Measurements from ENCODE around the gene GPR78.

The GPR78 gene

DNA sequence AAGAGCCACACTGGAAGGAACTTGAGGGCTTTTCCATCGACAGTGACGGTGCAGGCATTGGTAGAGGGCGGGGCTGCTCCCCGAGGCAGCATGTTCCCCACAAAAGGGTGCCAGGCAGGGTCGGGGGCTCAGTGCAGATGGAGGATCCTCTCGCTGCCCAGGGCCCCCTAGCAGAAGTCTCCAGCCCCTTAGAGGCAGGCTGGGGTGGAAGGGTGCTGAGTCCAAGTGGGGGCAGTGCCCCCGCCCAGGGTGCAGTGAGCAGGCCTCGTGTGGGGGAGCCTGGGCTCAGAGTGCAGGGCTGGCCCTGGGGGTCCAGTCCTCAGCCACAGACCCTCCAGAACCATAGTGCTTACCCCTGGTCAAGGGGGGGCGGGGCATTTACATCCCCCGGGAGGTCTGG, 21.4 kb downstream of the GPR78 start:
- FAIRE-seq: no peak

- FAIRE-seq: no peak
Measured at GRCh38 chr4:8602686-8603430, 22.7 kb downstream of the GPR78 start.

DNA sequence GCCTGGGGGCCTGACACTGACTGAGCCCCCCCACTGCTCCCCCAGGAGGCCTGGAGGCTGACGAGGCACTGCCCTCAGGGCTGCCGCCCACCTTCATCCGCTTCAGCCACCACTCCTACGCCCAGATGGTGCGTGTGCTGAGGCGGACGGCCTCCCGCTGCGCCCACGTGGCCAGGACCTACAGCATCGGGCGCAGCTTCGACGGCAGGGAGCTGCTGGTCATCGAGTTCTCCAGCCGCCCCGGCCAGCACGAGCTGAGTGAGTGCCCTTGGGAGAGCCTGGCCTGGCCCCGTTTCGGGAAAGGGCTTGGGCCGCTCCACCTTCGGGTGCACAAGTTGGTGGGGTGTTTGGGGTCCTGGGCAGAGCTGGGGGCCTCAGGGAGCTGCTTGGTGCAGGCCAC, 23.7 kb downstream of the GPR78 start:
- FAIRE-seq: no peak

- no peak for FAIRE-seq
Measured at GRCh38 chr4:8605289-8605688, 25.1 kb downstream of the GPR78 start.

- no peak for FAIRE-seq
Measured at GRCh38 chr4:8606476-8606875, 26.3 kb downstream of the GPR78 start.

DNA sequence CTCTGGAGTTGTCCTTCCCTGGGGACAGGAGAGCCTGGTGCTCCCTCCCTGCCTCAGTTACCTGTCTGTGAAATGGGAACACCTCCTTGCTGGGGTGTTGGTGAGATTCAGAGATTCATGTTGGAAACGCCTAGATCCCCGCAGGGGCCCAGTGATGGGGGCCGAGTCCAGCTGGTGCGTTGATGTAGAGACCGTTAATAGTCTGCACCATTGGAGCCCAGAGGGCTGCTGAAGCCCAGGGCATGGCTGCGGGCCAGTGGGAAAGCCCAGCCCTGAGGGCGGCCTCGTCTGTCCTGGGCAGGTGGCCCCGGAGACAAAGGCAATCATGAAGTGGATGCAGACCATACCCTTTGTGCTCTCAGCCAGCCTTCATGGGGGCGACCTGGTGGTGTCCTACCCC, 26.8 kb downstream of the GPR78 start:
- FAIRE-seq: no peak

DNA sequence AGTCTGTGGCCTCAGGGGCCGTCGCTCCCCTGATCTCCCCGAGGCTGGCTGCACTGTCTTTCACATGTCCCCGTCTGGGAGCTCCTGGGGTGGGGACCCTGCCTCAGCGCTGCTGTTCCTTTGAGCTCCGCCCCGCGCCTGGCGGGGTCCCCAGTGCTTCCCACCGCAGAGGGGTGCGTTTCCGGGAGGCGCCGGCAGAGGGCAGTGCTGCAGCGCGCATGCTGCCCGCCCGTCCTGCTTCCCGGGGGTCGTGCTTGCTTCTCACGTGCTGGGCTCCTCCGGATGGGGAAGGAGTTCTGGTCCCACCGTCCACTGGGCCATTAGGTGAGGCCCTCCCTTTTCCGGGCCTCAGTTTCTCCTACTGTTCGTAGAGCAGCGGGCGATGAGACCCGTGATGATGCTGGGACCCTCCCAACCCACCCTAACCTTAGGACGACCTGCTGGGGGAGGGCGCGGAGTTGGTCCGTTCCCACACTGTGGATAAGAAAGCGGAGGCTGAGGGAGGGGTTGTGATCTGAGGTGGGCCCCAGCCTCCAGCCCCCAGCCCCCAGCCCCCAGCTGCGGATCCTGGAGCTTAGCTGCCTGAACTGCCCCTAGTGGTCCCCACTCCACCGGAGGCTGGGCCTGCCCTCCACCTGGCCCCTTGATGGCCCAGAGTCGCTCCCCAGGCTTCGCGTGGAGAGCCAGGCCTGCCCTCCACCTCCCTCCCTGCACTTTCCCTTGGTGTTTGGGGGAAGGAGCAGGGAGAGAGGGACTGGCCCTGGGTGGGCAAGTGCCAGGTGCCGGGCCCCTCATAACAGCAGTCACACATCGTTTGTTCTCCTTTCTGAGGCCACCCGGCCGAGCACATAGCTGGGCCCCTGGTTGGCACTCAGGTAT, 27.6 kb downstream of the GPR78 start:
- FAIRE-seq: no peak

GRCh38 chr4:8608714-8609391, 28.7 kb downstream of the GPR78 start:
- no peak for FAIRE-seq

GRCh38 chr4:8609406-8609805, 29.2 kb downstream of the GPR78 start:
- FAIRE-seq: no peak

GRCh38 chr4:8609824-8610350, 29.7 kb downstream of the GPR78 start:
- FAIRE-seq: no peak

- no peak for FAIRE-seq
Measured at GRCh38 chr4:8610858-8611616, 30.8 kb downstream of the GPR78 start.

- no peak for FAIRE-seq
Measured at GRCh38 chr4:8612646-8613045, 32.5 kb downstream of the GPR78 start.

GRCh38 chr4:8613421-8614364, 33.5 kb downstream of the GPR78 start:
- no peak for FAIRE-seq

GRCh38 chr4:8614365-8615193, 34.4 kb downstream of the GPR78 start:
- no peak for FAIRE-seq

- no peak for FAIRE-seq
Measured at GRCh38 chr4:8615366-8615765, 35.2 kb downstream of the GPR78 start.

DNA sequence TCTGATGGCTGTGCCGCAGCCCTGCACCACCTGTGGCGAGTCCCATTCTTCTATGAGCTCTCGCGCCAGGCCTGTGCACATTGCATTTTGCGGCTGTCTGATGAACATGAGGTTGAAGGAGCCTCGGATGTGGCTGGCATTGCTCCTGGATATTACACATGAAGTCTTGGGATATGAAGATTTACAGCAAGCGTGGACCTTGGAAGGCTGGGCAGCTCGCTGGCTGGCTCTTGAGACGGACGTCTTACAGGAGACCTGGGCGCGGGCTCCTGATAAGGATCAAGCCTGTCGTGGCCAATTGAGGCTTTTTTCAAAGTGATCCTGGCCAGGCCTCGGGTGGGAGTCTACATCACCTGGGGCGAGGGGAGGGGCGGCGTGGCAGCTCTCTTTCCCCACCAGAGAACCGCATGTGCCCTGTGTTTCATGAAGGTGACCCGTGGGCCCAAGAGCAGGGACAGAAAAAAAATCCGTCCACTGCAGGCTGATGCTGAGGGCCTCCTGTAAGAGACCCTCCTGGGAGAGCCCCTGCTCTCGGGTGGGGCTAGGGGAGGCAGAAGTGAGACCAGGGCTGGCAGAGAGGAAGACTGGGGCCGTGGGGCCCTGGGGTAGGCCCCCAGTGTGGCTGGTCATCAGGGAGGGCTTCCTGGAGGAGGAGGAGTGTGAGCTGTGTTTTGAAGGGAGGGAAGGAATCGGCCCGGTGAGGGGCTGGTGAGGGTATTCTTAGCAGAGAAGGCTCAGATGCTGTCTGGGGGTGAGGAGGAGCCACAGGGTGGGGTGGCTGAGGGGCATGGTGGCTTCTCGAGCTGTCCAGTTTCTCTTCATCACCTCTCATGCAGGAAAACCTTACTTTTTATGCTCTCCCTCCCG, 36.0 kb downstream of the GPR78 start:
- FAIRE-seq: no peak

- FAIRE-seq: no peak
Measured at GRCh38 chr4:8616831-8617230, 36.6 kb downstream of the GPR78 start.

DNA sequence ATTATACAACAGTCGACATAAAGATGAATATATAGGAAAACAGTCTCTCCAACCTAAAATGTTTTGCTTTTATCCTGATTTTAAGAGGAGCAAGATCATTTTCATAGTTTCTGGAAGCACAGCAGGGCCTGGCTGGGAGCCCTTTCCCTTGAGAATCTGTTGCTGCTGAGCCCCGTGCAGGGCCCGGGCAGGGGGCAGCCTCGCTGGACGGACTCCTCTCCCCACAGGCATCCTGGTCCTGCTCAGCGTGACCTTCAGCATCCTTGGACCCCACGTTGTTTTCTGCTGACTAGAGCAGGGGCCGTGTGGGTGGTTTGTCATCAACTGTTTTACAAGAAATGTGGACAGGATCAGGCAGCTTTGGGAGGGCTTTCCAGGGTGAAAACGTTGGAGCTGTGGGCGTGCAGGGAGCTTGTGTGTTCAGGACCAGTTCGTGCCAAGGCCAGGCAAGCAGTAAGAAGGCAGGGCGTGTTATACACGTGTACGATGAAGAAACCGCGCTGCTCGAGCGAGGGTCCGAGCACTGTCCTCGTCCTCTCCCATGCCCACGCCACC, 37.4 kb downstream of the GPR78 start:
- FAIRE-seq: no peak

DNA sequence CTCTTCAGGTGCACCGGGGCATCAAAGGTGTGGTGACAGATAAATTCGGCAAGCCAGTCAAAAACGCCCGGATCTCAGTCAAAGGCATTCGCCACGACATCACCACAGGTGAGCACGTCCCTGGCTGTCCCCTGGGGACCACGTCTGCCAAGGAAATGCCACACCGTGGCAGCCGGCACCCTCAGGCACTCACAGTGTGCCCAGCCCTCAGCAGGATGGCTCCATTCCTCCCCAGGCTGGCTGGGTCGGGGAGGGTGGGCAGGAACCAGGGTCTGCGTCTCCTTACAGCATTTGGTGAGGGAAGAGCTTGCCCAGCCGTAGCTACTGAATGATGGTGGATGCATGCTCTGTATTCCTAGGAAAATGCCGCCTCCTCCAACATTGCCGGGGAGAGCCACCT, 38.2 kb downstream of the GPR78 start:
- FAIRE-seq: no peak

Data from TTC549 (cell line).